ENCODE results near the gene ADCK2. TPM values are rescaled to one million over a fixed set of nuclear protein-coding genes. Genes with fewer than 3 reads are reported as not detected.

The ADCK2 gene
- total RNA-seq, 2 donors from 2014 or later = 25.4 to 40.6 TPM

DNA sequence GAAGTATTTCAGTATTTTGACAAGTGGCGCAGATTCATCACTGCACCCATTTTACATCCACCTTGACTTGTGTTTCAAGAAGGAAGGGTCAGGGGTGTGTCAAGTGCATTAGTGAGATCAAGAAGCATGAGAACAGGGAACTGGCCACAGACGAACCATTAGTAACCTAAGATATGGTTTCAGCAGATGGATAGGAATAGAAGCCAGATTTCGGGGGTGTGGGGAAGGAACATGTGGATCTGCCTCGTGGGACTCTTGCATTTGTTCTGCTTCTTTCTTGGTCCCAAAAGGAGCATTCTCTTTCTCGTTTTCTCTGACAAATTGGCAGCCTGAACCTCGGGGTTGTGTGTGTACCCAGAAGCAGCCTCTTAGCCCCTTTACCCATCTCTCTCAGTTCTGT lies 41.7 kb upstream of the ADCK2 start:
- Histone ChIP-seq H3K4me3 (no peak overlapping the region), H3K27ac (no peak overlapping the region), H3K9me3 (no peaks in the 10 kb centered on the region), H3K9ac (ENCODE audit: low read depth in 2 of 2, low read length in 2 of 2) (no peak overlapping the region), H3K36me3 (no peaks in the 10 kb centered on the region), H3K27me3 (no peaks in the 10 kb centered on the region), H3K4me1 (no peaks in the 10 kb centered on the region)
- DNase-seq = no peak
- no peak for TF ChIP-seq CTCF (IDR thresholded peaks at IDR 0.05)
- intact Hi-C loops (cut with DNase I) = no loop called here

DNA sequence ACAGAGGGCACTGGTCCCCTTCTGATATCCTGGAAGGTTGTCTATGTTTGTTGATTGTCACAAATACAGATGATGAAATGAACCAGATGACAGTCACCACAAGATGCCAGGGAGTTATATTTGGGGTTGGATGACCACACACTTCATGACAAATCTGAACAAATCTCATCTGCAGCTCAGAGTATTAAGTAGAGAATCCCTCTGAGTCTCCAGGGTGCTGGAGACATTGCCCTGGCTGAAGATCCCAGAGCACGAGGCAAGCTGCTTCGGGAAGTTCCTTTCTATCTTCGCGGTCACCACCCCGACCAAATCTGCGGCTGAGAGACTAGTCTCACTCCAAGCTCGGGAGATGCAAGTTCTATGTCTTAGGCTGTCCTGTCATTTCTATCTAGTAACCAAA lies 41.1 kb upstream of the ADCK2 start:
- intact Hi-C loops (cut with DNase I) = no loop called here

DNA sequence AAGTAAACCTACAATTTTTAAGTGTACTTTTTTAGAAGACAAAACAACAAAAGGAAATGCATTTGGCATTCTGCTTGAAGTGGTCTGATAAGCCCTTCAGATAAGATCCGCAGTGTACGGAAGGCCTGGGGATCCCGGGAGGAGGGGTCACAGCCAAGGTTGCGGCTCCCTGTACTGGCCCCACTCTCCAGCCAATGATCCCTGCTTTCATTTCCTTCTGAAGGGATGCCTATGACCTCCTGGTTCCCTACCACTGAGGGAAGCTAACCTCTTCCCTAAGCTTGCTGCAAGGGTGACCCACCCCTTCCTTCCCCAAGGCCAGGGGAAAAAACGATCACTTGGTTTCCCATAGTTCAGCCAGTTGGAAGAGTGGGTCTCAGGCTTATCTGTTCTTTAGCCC lies 37.4 kb upstream of the ADCK2 start:
- no peak for DNase-seq
- Histone ChIP-seq H3K27ac (no peak overlapping the region), H3K4me3 (no peak overlapping the region), H3K9me3 (no peaks in the 10 kb centered on the region), H3K27me3 (peaks cover 11% of the 10 kb centered on the region), H3K4me1 (no peaks in the 10 kb centered on the region), H3K36me3 (no peaks in the 10 kb centered on the region), H3K9ac (ENCODE audit: low read depth in 2 of 2, low read length in 2 of 2) (no peak overlapping the region)
- TF ChIP-seq CTCF (IDR thresholded peaks at IDR 0.05) = no peak
- intact Hi-C loops (cut with DNase I) = no loop called here

More for the DNA sequence above, 41.1 kb upstream of the ADCK2 start:
- no peak for TF ChIP-seq CTCF (IDR thresholded peaks at IDR 0.05)
- Histone ChIP-seq H3K36me3 (no peaks in the 10 kb centered on the region), H3K27me3 (no peaks in the 10 kb centered on the region), H3K4me1 (no peaks in the 10 kb centered on the region), H3K9me3 (no peaks in the 10 kb centered on the region), H3K4me3 (no peak overlapping the region), H3K9ac (ENCODE audit: low read depth in 2 of 2, low read length in 2 of 2) (no peak overlapping the region), H3K27ac (no peak overlapping the region)
- DNase-seq = no peak

DNA sequence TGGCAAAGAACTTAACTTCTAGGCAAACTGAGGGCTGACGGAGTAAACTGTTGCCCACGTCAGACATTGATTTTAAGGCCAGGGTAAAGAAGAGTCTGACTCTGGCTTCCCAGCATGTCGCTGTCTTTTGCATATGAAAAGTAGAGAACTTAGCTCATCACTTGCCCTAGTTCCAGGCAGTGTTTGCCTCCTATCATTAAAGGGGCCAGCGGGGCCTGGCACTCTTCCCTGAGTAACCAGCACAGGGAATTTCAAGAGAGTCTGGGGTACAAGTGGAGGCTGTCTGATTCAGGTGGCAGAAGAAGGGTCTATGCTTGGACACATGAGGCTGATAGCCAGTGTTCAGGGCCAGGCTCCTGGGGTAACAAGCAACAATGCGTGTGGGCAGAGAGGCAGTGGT lies 36.9 kb upstream of the ADCK2 start:
- H3K36me3 ChIP-seq = no peaks in the 10 kb centered on the region
- no peak overlapping the region for H3K4me3 ChIP-seq
- H3K4me1 ChIP-seq = no peaks in the 10 kb centered on the region
- H3K27ac ChIP-seq = no peak overlapping the region
- H3K9ac ChIP-seq (ENCODE audit: low read depth in 2 of 2, low read length in 2 of 2) = peak overlapping the region in 1 of 2 donors; percentile 17
- no peak for TF ChIP-seq CTCF (IDR thresholded peaks at IDR 0.05)
- intact Hi-C loops (cut with DNase I) = no loop called here
- DNase-seq = no peak
- H3K9me3 ChIP-seq = no peaks in the 10 kb centered on the region
- H3K27me3 ChIP-seq = peaks cover 11% of the 10 kb centered on the region

DNA sequence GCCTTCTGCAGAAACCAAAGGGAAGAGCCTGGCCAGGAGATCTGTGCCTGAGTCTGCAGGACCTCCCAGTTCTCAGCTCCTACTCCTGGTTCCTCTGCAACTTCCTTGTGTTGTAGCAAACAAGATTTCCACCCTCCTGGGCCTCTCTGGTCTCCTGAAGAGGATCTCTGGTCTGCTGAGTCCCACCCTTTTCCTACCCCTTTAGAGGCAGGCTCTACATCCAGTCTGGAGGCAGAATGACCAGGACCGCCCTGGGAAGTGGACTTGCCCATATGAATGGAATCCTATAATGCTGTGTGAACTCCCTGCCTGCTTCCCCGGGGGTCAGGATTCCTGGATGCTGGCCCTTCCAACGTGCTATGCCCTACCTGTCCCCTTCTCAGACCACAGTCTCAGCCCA lies 35.3 kb upstream of the ADCK2 start:
- no peak for DNase-seq
- H3K4me3 ChIP-seq = no peak overlapping the region
- H3K27ac ChIP-seq = no peak overlapping the region
- intact Hi-C loops (cut with DNase I) = no loop called here
- no peaks in the 10 kb centered on the region for H3K36me3 ChIP-seq
- no peak for TF ChIP-seq CTCF (IDR thresholded peaks at IDR 0.05)
- H3K9me3 ChIP-seq = no peaks in the 10 kb centered on the region
- H3K9ac ChIP-seq (ENCODE audit: low read depth in 2 of 2, low read length in 2 of 2) = no peak overlapping the region
- H3K4me1 ChIP-seq = no peaks in the 10 kb centered on the region
- peaks cover 11% of the 10 kb centered on the region for H3K27me3 ChIP-seq

Data from colonic mucosa (tissue), 4 donors.